Activated T-helper 1 cell treated with Interleukin-2 at 50 U/mL for 16 hours (primary cell): Measurements from ENCODE around the gene ARIH2.

Experiments used
- DNase-seq: peaks from one replicate; pipeline ENCODE4 v3.0.0-alpha.2; 2020; ENCODE audit warnings: low read depth

The ARIH2 gene

DNA sequence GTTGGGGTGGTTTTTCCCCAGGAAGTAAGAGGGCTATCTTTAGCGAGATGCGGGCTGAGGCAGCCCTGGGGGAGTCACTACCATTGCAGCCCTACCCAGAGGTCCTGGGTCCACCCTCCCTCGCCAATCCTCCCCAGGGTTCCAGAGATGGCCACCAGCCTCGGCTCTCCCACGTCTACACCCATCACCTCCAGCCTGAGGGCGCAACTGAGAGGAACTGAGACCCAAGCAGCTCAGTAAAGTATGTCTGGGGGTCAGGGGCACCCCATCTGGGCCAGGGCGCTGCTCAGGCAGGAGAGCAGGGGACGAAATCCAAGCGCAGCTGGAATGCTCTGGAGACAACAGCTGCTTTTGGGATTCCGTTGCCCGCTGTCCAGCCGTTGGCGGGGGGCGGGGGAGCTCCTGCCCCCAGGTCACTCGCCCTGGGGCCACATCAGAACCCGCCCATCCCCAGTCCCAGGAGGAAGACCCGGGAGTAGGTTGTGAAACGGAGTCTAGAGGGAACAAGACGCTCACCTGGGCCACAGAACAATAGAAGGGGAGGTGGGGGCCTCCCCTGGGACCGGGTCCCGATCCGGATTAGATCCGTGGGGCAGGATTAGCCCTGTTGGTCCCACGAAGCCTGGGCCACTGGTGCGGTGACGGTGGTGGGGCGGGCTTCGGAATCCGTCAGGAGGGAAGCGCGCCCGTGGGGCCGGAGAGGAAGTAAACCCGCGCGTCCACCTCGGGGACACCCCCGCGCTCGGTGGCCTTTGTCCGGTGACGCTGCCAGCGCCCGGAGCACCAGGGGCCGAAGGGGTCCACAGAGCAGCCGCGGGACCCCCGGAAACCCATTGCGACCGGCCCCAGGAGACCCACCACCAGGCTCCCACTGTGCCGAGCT lies 101.9 kb downstream of the ARIH2 start:
- no peak for DNase-seq

- peak; percentile 97 for DNase-seq
Observed at GRCh38 chr3:49021213-49021812, 102.7 kb downstream of the ARIH2 start.

- DNase-seq: peak; percentile 87
Observed at GRCh38 chr3:49021813-49022687, 103.4 kb downstream of the ARIH2 start, which contains the start of gene NDUFAF3. NDUFAF3 (plus strand) TSS chr3:49022121; CDS start chr3:49022145, 24 bp downstream.

DNA sequence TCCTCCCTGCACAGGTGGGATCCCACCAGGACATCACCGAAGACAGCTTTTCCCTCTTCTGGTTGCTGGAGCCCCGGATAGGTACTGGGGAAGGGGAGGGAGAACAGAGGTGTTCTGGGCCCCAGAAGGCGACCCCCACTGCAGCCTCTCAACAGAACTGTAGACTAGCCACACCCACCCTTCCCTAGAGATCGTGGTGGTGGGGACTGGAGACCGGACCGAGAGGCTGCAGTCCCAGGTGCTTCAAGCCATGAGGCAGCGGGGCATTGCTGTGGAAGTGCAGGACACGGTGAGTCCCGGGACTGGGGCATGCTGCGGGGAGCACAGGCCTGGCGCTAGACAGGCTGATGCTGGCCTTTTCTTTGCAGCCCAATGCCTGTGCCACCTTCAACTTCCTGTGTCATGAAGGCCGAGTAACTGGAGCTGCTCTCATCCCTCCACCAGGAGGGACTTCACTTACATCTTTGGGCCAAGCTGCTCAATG lies 104.1 kb downstream of the ARIH2 start:
- DNase-seq: no peak

GRCh38 chr3:49023775-49024174 lies 105.1 kb downstream of the ARIH2 start:
- DNase-seq: no peak

DNA sequence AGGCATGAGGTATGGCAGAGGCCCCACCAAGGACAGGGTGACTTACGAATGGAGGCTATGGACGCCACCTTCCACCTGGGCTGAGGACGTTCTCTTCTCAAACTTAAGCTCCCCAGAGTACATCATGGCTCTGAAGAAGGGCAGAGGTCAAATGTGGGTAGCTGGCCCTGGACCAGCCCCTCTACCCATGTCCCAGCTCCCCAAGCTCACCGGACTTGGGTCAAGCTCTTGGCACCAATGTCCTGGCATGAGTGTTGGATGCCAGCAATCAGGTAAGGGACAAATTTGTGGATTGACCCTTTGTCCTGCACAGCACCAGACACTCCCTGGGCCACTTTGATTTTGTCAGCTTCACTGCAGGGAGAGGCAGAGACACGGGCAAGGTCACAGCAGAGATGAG lies 105.8 kb downstream of the ARIH2 start:
- DNase-seq: no peak

DNA sequence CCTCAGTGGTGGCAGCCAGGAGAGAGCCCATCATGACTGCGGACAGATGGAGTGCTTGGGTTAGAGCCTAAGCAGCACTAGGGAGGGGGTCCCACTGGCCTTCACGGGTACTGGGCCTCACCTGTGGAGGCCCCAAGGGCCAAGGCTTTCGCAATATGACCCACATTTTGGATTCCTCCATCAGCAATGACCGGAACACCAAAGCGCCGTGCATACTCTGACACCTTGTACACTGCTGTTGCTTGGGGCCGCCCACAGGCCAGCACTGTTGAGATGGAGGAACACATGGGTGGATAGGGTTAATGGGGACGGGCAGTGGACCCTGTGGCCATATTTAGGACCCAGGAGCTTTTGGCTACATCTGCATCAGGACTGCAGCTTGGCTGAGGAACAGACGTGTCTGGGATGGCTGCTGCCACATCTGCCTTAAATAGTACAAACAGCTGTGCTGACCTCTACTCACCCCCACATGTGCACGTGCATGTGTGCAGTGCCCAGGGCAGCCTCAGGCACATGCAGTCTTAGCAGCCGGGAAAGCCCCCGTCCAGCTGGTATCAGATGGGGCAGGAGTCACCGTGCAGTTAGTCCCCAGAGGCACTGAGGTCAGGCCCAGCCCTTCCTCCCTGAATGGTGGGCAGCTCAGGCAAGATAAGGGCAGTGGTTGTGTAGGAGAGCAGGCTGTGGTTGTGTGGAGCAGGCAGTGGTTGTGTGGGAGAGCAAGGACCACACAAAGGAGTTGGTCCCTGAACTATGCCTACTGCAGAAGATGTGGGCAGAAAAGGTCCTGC lies 106.6 kb downstream of the ARIH2 start:
- no peak for DNase-seq

DNA sequence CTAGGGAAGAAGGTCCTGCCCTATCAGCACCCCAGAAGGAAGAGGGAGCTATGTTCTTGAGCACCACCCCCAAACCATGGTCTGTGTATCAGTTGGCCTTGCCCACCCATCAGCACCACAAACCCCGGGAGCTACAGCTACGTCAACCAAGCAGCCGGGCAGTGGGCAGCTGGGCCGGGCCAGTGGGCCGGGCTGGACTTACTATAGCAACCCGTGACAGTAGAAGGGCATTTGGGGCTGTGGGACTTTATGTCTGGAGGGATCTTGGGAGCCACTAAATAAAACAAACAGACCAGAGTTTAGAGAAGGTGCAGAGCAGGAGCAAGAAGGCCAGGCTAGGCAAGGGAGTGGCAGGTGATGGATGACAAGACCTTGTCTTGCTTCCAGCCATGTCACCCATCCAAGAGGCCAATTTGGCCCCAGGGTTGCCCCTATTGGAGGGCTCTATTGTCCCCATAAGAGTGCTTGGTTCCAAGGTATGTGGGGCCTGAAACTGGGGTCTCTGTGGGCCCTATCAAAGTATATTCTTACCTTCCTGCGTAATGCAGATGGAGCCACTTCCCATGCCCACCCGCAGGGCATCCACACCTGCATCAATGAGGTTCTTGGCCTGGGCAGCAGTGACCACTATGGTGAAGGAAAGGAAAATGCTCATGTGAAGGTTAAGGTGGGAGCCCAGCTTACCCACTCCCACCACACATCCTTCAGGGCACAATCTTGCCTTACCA lies 107.3 kb downstream of the ARIH2 start:
- no peak for DNase-seq

DNA sequence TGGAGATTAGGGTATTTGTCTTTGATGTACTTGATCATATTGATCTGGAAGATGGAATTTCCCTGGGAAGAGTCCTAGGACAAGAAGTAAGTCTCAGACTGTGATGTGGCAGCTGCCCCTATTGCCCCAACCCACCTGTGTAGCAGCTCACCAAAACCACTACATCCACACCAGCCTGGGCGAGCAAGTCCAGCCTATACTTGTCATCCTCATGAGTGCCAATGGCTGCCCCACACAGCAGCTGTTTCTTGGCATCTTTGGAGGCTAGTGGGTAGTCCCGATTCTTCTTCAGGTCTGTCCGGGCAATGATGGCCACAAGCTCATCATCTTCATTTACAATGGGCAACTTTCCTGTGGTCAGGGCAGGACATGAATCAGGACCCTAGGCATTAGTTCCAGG lies 107.9 kb downstream of the ARIH2 start:
- DNase-seq: no peak

DNA sequence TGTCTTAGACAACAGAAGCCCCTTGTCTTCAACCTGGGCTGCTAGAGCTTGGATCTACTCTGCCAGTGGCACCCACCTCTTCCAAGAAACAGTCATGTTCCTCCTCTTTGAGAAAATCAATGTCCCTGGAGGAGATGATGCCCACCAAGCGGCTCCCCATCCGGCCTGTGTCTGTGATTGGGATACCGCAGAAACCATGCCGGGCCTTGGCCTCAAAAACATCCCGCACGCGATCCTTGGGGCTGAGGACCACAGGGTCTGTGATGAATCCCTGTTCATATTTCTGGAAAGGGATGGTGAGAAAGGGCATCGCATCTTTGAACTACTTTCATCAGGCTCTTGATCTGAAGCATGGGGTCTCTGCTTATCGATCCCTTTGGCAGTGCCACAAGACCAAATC lies 109.0 kb downstream of the ARIH2 start:
- no peak for DNase-seq

DNA sequence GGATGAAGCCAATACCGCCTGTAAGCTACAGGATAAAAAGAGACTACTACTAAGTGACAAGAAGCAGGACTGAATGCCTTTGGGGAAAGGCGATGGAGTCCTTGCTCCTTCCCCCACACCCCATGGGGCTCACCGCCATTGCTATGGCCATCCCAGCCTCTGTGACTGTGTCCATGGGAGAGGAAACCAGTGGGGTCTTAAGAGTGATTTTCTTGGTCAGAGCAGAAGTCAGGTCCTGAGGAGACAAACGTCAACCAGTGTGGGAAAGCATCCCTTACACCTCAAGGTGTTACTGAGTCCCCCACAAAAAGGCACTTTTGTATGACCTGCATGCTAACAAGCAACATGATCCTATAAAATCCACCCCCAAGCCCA lies 109.6 kb downstream of the ARIH2 start:
- DNase-seq: no peak

- peak; percentile 90 for DNase-seq
Observed at GRCh38 chr3:49028673-49029562, 110.3 kb downstream of the ARIH2 start, which contains the start of gene IMPDH2. IMPDH2 (minus strand) TSS chr3:49029398; CDS start chr3:49029350, 48 bp downstream.

DNA sequence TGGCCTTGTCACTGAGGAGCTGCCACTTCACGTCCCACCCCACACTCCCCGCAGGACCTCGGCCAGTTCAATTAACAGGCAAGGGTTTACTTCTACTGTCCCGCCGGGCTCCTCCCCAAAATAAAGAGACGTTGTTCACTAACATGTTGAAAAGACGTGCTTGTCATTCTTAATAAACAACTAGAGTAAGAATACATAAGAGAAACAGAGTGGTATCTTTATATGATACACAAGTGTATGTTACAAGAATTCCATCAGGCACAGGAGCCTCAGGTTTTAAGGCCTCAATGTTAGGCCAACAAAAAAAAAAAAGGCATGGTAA lies 110.9 kb downstream of the ARIH2 start:
- DNase-seq: no peak

GRCh38 chr3:49030321-49030720 lies 111.7 kb downstream of the ARIH2 start:
- DNase-seq: no peak

DNA sequence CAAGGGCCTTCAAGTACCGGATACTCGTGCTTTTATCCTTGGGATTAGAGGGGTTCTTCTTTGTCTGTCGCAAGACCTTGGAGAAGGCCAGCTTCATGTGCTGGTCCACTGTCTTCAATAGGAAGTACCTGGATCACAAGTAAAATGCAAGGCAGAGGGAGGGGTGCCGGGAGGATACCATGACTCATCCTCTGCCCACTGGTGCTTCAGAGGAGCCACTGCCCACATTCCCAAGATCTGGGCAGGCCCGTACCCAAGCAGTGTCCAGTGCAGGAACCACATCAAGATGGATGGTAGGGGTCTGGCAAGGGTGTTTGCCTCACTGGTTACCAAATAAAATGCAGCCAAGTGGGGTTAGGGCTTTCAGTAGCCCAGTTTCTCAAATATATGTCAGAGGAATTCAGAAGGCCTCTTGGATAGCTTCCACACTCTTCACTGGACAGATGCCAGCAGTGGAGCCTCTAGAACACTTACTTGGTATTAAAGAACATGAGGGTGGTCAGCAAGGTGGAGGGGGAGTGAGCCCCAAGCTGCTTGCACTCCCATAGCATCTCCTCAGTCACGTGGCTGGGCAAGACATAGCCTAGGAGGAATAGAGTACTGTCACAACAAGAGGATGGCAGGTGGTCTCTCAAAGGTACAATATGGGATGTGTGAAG lies 114.1 kb downstream of the ARIH2 start:
- no peak for DNase-seq

- no peak for DNase-seq
Observed at GRCh38 chr3:49034650-49035049, 116.0 kb downstream of the ARIH2 start.

DNA sequence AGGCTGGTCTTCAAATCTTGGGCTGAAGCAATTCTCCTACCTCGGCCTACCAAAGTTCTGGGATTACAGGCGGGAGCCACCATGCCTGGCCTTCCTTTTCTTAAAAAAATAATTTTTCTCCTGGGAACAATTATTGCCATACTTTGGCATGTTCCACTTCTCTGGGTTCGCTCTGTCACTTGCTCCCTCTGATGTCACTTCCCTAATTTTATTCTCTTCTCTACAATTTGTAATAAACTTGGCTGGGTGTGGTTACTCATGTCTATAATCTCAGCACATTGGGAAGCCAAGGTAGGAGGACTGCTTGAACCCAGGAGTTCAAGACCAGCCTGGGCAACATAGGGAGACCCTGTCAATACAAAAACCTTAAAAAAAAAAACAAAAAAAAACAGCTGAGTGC lies 116.6 kb downstream of the ARIH2 start:
- no peak for DNase-seq
